ENCODE data around the gene PHLDB3.

DNA sequence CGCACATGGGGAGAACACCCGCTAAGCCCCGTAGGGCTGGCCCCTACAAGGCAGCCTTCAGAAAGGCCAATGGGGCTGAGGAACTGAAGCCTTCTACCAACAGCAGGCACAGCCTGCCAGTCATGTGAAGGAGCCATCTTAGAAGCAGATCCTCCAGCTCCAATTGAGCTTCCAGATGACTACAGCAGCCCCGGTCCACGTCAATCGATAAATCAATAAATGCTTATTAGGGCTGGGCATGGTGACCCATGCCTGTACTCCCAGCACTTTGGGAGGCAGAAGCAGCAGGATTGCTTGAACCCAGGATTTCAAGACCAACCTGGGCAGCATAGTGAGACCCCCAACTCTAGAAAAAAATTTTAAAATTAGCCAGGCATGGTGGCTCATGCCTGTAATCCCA lies 66.8 kb downstream of the PHLDB3 start:
- TF ChIP-seq, protein P1, sequence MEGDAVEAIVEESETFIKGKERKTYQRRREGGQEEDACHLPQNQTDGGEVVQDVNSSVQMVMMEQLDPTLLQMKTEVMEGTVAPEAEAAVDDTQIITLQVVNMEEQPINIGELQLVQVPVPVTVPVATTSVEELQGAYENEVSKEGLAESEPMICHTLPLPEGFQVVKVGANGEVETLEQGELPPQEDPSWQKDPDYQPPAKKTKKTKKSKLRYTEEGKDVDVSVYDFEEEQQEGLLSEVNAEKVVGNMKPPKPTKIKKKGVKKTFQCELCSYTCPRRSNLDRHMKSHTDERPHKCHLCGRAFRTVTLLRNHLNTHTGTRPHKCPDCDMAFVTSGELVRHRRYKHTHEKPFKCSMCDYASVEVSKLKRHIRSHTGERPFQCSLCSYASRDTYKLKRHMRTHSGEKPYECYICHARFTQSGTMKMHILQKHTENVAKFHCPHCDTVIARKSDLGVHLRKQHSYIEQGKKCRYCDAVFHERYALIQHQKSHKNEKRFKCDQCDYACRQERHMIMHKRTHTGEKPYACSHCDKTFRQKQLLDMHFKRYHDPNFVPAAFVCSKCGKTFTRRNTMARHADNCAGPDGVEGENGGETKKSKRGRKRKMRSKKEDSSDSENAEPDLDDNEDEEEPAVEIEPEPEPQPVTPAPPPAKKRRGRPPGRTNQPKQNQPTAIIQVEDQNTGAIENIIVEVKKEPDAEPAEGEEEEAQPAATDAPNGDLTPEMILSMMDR (CRISPR knock-in tag; IDR thresholded peaks at IDR 0.05) = no peak
- no peak for TF ChIP-seq ZNF225 (CRISPR knock-in tag; IDR thresholded peaks at IDR 0.05)
- no peak for TF ChIP-seq MYC (CRISPR knock-in tag; IDR thresholded peaks at IDR 0.05; ENCODE audit: borderline replicate concordance)
- TF ChIP-seq ZZZ3 (CRISPR knock-in tag; IDR thresholded peaks at IDR 0.05; ENCODE audit: borderline replicate concordance) = no peak
- TF ChIP-seq, protein P2, sequence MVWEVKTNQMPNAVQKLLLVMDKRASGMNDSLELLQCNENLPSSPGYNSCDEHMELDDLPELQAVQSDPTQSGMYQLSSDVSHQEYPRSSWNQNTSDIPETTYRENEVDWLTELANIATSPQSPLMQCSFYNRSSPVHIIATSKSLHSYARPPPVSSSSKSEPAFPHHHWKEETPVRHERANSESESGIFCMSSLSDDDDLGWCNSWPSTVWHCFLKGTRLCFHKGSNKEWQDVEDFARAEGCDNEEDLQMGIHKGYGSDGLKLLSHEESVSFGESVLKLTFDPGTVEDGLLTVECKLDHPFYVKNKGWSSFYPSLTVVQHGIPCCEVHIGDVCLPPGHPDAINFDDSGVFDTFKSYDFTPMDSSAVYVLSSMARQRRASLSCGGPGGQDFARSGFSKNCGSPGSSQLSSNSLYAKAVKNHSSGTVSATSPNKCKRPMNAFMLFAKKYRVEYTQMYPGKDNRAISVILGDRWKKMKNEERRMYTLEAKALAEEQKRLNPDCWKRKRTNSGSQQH (CRISPR knock-in tag; IDR thresholded peaks at IDR 0.05; ENCODE audit: low read depth) = no peak
